ENCODE results near the gene PTPRM. TPM values are rescaled to one million over a fixed set of nuclear protein-coding genes. Genes with fewer than 3 reads are reported as not detected.

PTPRM gene
- total RNA-seq, 4 donors from 2014 or later: 170 to 198 (median 182) TPM

DNA sequence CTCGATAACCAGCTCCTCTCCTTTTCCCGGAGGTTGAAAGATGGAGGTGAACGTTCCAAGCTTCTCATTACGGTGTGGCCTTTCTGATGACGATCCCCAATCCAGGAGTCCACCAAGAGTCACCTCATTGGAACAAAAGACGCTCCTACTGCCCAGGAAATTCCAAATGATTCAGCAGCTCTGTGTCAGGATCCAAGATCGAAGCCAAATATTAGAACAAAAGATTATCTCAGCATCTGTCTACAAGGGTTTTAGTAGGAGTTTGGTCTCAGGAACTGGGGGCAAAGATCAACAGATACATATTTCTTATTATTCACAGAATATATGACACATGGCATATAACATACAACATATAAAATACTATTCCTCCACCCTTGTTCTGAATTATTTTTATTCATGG is 881.0 kb downstream of the PTPRM start:
- Histone ChIP-seq H3K4me3 (replicated peaks in 1 of 3) (no peak overlapping the region), H3K36me3 (no peaks in the 10 kb centered on the region), H3K9me3 (no peaks in the 10 kb centered on the region), H3K4me1 (no peaks in the 10 kb centered on the region), H3K27me3 (no peaks in the 10 kb centered on the region), H3K27ac (no peak overlapping the region)
- no peak for DNase-seq
- 83 to 91% methylated on average over 7 of the region's 7 CpGs for WGBS, 2 donors
- intact Hi-C loops (cut with DNase I): no loop called here
- TF ChIP-seq, protein P1, sequence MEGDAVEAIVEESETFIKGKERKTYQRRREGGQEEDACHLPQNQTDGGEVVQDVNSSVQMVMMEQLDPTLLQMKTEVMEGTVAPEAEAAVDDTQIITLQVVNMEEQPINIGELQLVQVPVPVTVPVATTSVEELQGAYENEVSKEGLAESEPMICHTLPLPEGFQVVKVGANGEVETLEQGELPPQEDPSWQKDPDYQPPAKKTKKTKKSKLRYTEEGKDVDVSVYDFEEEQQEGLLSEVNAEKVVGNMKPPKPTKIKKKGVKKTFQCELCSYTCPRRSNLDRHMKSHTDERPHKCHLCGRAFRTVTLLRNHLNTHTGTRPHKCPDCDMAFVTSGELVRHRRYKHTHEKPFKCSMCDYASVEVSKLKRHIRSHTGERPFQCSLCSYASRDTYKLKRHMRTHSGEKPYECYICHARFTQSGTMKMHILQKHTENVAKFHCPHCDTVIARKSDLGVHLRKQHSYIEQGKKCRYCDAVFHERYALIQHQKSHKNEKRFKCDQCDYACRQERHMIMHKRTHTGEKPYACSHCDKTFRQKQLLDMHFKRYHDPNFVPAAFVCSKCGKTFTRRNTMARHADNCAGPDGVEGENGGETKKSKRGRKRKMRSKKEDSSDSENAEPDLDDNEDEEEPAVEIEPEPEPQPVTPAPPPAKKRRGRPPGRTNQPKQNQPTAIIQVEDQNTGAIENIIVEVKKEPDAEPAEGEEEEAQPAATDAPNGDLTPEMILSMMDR (IDR thresholded peaks at IDR 0.05): no peak
- no peak for TF ChIP-seq POLR2A (IDR thresholded peaks at IDR 0.05)

GRCh38 chr18:8450013-8450412 is 882.9 kb downstream of the PTPRM start:
- Histone ChIP-seq H3K4me1 (no peaks in the 10 kb centered on the region), H3K27me3 (no peaks in the 10 kb centered on the region), H3K4me3 (replicated peaks in 1 of 3) (no peak overlapping the region), H3K36me3 (no peaks in the 10 kb centered on the region), H3K9me3 (no peaks in the 10 kb centered on the region), H3K27ac (no peak overlapping the region)
- TF ChIP-seq, protein P1 (IDR thresholded peaks at IDR 0.05): peak in 1 of 6 experiments; percentile 12
- no peak for TF ChIP-seq POLR2A (IDR thresholded peaks at IDR 0.05)
- no peak for DNase-seq
- WGBS, 2 donors: 64 to 68% methylated on average over 5 of the region's 5 CpGs
- intact Hi-C loops (cut with DNase I): no loop called here

- H3K9me3 ChIP-seq: no peaks in the 10 kb centered on the region
- no peaks in the 10 kb centered on the region for H3K4me1 ChIP-seq
- 82 to 83% methylated on average over 12 of the region's 13 CpGs for WGBS, 2 donors
- no peak overlapping the region for H3K4me3 ChIP-seq (replicated peaks in 1 of 3)
- TF ChIP-seq, protein P1 (IDR thresholded peaks at IDR 0.05): no peak
- no peak for TF ChIP-seq POLR2A (IDR thresholded peaks at IDR 0.05)
- H3K27ac ChIP-seq: no peak overlapping the region
- intact Hi-C loops (cut with DNase I): no loop called here
- DNase-seq: no peak
- no peaks in the 10 kb centered on the region for H3K27me3 ChIP-seq
- H3K36me3 ChIP-seq: no peaks in the 10 kb centered on the region
Measured at GRCh38 chr18:8450898-8451665, 884.0 kb downstream of the PTPRM start.

DNA sequence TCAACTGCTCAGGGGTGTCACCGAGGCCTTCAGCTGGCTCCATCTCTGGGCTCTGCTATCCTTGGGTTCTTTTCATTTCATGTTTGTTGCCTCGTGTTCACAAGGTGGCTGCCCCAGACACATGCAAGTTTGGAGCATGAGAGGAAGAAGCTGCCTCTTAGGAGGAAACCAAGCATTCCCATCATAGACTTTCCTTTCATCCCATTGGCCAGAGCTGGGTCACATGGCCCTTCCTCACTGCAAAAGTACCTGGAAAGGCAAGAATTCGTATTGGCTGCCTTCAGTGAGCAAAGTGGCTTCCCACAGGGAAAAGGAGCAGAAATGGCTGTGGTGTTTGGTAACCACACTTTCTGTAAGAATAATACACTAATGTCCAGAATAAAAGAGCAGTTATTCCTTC is 886.4 kb downstream of the PTPRM start:
- 76% methylated on average over 3 of the region's 3 CpGs for WGBS, 2 donors
- intact Hi-C loops (cut with DNase I): no loop called here

GRCh38 chr18:8454136-8454535 is 887.0 kb downstream of the PTPRM start:
- intact Hi-C loops (cut with DNase I): no loop called here
- no peak for DNase-seq
- TF ChIP-seq POLR2A (IDR thresholded peaks at IDR 0.05): no peak
- TF ChIP-seq, protein P1 (IDR thresholded peaks at IDR 0.05): no peak
- Histone ChIP-seq H3K27ac (no peak overlapping the region), H3K36me3 (no peaks in the 10 kb centered on the region), H3K4me3 (replicated peaks in 1 of 3) (no peak overlapping the region), H3K4me1 (no peaks in the 10 kb centered on the region), H3K27me3 (no peaks in the 10 kb centered on the region), H3K9me3 (no peaks in the 10 kb centered on the region)
- 50 to 54% methylated on average over 1 of the region's 1 CpG for WGBS, 2 donors

More for the DNA sequence above, 886.4 kb downstream of the PTPRM start:
- Histone ChIP-seq H3K36me3 (no peaks in the 10 kb centered on the region), H3K4me1 (no peaks in the 10 kb centered on the region), H3K27me3 (no peaks in the 10 kb centered on the region), H3K4me3 (replicated peaks in 1 of 3) (no peak overlapping the region), H3K27ac (no peak overlapping the region), H3K9me3 (no peaks in the 10 kb centered on the region)
- no peak for DNase-seq
- TF ChIP-seq, protein P1 (IDR thresholded peaks at IDR 0.05): no peak
- TF ChIP-seq POLR2A (IDR thresholded peaks at IDR 0.05): no peak
